ENCODE results near the gene TMEM88. TPM values are rescaled to one million over a fixed set of nuclear protein-coding genes. Genes with fewer than 3 reads are reported as not detected.
A peak's percentile ranks its signal among the peaks of the same experiment; 100 is the strongest.

Gene TMEM88
- total RNA-seq, 2 experiments from 2014 or later, result 29.3 to 29.6 TPM

DNA sequence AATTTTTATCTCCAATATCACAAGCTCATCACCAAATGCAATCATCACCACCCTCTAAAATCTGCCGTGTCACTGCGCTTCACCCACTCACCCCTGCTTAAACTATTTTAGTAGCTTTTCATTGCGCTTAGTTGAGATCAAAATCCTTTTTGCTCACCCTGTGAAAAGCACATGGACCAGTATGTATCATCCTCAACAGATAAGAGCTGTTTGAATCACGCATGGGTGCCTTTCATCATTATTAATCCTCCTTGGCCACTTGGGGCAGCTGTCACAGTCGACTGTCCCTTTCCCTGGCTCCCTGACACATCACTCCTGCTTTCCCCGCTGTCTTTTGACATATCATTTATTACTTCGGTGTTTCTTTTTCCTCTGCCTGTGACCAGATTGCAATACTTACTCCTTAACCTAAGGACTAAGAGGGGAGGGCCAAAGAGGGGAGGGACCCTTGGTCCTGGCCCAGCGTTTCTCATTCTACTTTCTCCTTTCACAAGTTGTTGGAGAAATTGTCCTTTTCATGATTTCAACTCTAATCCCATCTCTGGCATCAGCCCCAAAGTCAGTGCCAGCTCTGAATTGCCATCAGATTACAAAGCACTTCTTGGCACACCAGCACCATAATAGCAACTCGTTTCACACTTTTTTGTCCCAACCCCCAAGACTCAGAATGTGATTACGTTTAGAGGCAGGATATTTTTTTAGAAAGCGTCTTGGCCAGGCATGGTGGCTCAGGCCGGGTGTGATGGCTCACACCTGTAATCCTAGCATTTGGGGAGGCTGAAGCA lies 29.5 kb upstream of the TMEM88 start:
- DNase-seq, result peak in 1 of 14 experiments; percentile 39
- TF ChIP-seq, protein P1, sequence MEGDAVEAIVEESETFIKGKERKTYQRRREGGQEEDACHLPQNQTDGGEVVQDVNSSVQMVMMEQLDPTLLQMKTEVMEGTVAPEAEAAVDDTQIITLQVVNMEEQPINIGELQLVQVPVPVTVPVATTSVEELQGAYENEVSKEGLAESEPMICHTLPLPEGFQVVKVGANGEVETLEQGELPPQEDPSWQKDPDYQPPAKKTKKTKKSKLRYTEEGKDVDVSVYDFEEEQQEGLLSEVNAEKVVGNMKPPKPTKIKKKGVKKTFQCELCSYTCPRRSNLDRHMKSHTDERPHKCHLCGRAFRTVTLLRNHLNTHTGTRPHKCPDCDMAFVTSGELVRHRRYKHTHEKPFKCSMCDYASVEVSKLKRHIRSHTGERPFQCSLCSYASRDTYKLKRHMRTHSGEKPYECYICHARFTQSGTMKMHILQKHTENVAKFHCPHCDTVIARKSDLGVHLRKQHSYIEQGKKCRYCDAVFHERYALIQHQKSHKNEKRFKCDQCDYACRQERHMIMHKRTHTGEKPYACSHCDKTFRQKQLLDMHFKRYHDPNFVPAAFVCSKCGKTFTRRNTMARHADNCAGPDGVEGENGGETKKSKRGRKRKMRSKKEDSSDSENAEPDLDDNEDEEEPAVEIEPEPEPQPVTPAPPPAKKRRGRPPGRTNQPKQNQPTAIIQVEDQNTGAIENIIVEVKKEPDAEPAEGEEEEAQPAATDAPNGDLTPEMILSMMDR (IDR thresholded peaks at IDR 0.05), result no peak
- Mint-ChIP-seq H3K27ac (no peak overlapping the region), H3K9me3 (no peaks in the 10 kb centered on the region), H3K27me3 (no peaks in the 10 kb centered on the region), H3K4me3 (no peak overlapping the region), H3K4me1 (ENCODE audit: low read depth) (no peaks in the 10 kb centered on the region), H3K36me3 (ENCODE audit: low read depth) (no peaks in the 10 kb centered on the region)
- Histone ChIP-seq H3K4me3 (ENCODE audit: low read length) (no peak overlapping the region), H3K36me3 (ENCODE audit: insufficient read depth, low read length) (no peaks in the 10 kb centered on the region), H3K4me1 (ENCODE audit: insufficient read depth, low read length) (no peaks in the 10 kb centered on the region), H3K27me3 (ENCODE audit: control insufficient read depth in 1 of 2, insufficient read depth in 2 of 2, low read length in 2 of 2) (no peaks in the 10 kb centered on the region), H3K27ac (ENCODE audit: low read depth in 1 of 2, low read length in 2 of 2) (no peak overlapping the region), H3K9me3 (ENCODE audit: control insufficient read depth in 1 of 2, insufficient read depth in 1 of 2, low read length in 2 of 2) (no peaks in the 10 kb centered on the region)
- ATAC-seq (ENCODE audit: poor library complexity), result peak; percentile 31
- POLR2A ChIA-PET, result interaction anchor here (0.7 to 1.7 kb wide), 2 partner anchors 9 to 28 kb away, joined by 3 to 8 read pairs; partner anchors contain the start of gene KDM6B
- intact Hi-C loops (cut with DNase I, micrococcal nuclease), result loop anchor here in 1 of 2 experiments (10.0 kb wide), 1 partner anchor 89 kb away; the partner anchor contains the start of gene RNF227
- CTCF ChIA-PET, result interaction anchor here (0.5 to 1.5 kb wide), 8 partner anchors 10 to 165 kb away, joined by 3 to 5 read pairs (median 3); no protein-coding TSS in a partner anchor

GRCh38 chr17:7830616-7831015 lies 24.2 kb upstream of the TMEM88 start:
- no peak overlapping the region for H3K27ac ChIP-seq (ENCODE audit: low read depth in 1 of 2, low read length in 2 of 2)

DNA sequence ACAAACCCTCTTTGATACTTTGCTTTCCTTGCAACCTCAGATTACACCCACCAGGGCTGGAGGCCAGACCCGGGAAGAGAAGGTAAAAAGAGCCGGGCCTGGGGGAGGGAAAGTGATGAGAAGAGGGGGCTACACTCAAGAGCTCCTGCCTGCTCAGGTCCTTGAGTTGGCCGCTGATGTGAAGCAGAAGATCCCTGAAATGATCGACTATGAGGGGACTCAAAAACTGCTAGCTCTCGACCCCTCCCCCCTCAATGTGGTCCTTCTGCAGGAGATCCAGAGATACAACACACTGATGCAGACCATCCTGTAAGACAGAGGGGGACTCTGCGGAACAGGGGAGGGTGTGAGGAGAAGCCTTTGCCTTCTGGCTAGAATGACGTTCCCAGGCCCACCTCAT lies 23.6 kb upstream of the TMEM88 start:
- no peaks in the 10 kb centered on the region for H3K9me3 ChIP-seq (ENCODE audit: control insufficient read depth in 1 of 2, insufficient read depth in 1 of 2, low read length in 2 of 2)
- ATAC-seq (ENCODE audit: poor library complexity) (no peak), DNase-seq (peak in 1 of 14 experiments; percentile 10)
- H3K36me3 Mint-ChIP-seq (ENCODE audit: low read depth), result peaks cover 19% of the 10 kb centered on the region
- H3K27ac ChIP-seq (ENCODE audit: low read depth in 1 of 2, low read length in 2 of 2), result no peak overlapping the region
- H3K27me3 ChIP-seq (ENCODE audit: control insufficient read depth in 1 of 2, insufficient read depth in 2 of 2, low read length in 2 of 2), result no peaks in the 10 kb centered on the region
- intact Hi-C loops (cut with DNase I, micrococcal nuclease), result loop anchor here in 1 of 2 experiments (10.0 kb wide), 1 partner anchor 324 kb away; the partner anchor contains the start of gene PER1
- peaks cover 25% of the 10 kb centered on the region for H3K4me1 ChIP-seq (ENCODE audit: insufficient read depth, low read length)
- ChIA-PET CTCF (no interaction called here), POLR2A (no interaction called here)
- H3K9me3 Mint-ChIP-seq, result no peaks in the 10 kb centered on the region
- no peak overlapping the region for H3K4me3 ChIP-seq (ENCODE audit: low read length)
- no peaks in the 10 kb centered on the region for H3K36me3 ChIP-seq (ENCODE audit: insufficient read depth, low read length)
- TF ChIP-seq, protein P1 (IDR thresholded peaks at IDR 0.05), result no peak
- peak overlapping the region; percentile 38 for H3K4me3 Mint-ChIP-seq
- H3K27ac Mint-ChIP-seq, result no peak overlapping the region
- H3K4me1 Mint-ChIP-seq (ENCODE audit: low read depth), result peaks cover 7% of the 10 kb centered on the region
- peaks cover 4% of the 10 kb centered on the region for H3K27me3 Mint-ChIP-seq

More at GRCh38 chr17:7830616-7831015, 24.2 kb upstream of the TMEM88 start:
- H3K36me3 ChIP-seq (ENCODE audit: insufficient read depth, low read length), result no peaks in the 10 kb centered on the region
- no peak overlapping the region for H3K27ac Mint-ChIP-seq
- TF ChIP-seq, protein P1 (IDR thresholded peaks at IDR 0.05), result no peak
- H3K4me1 Mint-ChIP-seq (ENCODE audit: low read depth), result peaks cover 7% of the 10 kb centered on the region
- ChIA-PET CTCF (no interaction called here), POLR2A (no interaction called here)
- peak overlapping the region; percentile 15 for H3K4me3 Mint-ChIP-seq
- H3K4me3 ChIP-seq (ENCODE audit: low read length), result no peak overlapping the region
- H3K9me3 Mint-ChIP-seq, result no peaks in the 10 kb centered on the region
- intact Hi-C loops (cut with DNase I, micrococcal nuclease), result loop anchor here in 1 of 2 experiments (10.0 kb wide), 1 partner anchor 324 kb away; the partner anchor contains the start of gene PER1
- H3K4me1 ChIP-seq (ENCODE audit: insufficient read depth, low read length), result peaks cover 19% of the 10 kb centered on the region
- no peaks in the 10 kb centered on the region for H3K27me3 ChIP-seq (ENCODE audit: control insufficient read depth in 1 of 2, insufficient read depth in 2 of 2, low read length in 2 of 2)
- H3K9me3 ChIP-seq (ENCODE audit: control insufficient read depth in 1 of 2, insufficient read depth in 1 of 2, low read length in 2 of 2), result no peaks in the 10 kb centered on the region
- H3K36me3 Mint-ChIP-seq (ENCODE audit: low read depth), result peaks cover 19% of the 10 kb centered on the region
- DNase-seq, result peak in 1 of 14 experiments; percentile 12
- no peak for ATAC-seq (ENCODE audit: poor library complexity)
- H3K27me3 Mint-ChIP-seq, result peaks cover 4% of the 10 kb centered on the region
